ENCODE data around the gene ZSCAN30. TPM values are rescaled to one million over a fixed set of nuclear protein-coding genes. Genes with fewer than 3 reads are reported as not detected.
A peak's percentile ranks its signal among the peaks of the same experiment; 100 is the strongest.

Gene ZSCAN30
- total and polyA plus RNA-seq, 9 of the 15 experiments (the other 6 are each of a cell fraction or from before 2014, with no cell fraction given), result 4.6 to 13.6 (median 10.8) TPM

GRCh38 chr18:35240664-35241447 lies 49.2 kb downstream of the ZSCAN30 start, which contains the start of gene ZNF397 (continued):
- TF ChIP-seq MAX (CRISPR knock-in tag; IDR thresholded peaks at IDR 0.05) (peak; percentile 3; the same call in 1 of the 2 replicates), TOE1 (IDR thresholded peaks at IDR 0.05; ENCODE audit: borderline replicate concordance) (peak; percentile 57), TOE1 (CRISPR knock-in tag; IDR thresholded peaks at IDR 0.05; ENCODE audit: borderline replicate concordance, low read depth) (no peak), PHB2 (IDR thresholded peaks at IDR 0.05; ENCODE audit: low read depth) (no peak), SIX5 (IDR thresholded peaks at IDR 0.05; ENCODE audit: borderline replicate concordance in 1 of 2, insufficient read depth in 1 of 2, low read depth in 1 of 2, low read length in 2 of 2) (no peak), KLF6 (CRISPR knock-in tag; IDR thresholded peaks at IDR 0.05; ENCODE audit: borderline replicate concordance) (0 out of 2 replicates have a peak, but pooled peaks have one; percentile 31), SMARCC2 (IDR thresholded peaks at IDR 0.05; ENCODE audit: low read depth) (no peak; the same call in 1 of the 2 replicates), ZNF133 (CRISPR knock-in tag; IDR thresholded peaks at IDR 0.05) (no peak), PHF8 (IDR thresholded peaks at IDR 0.05; ENCODE audit: borderline replicate concordance, low read length) (peak; percentile 94), GABPB1 (CRISPR knock-in tag; IDR thresholded peaks at IDR 0.05) (peak; percentile 95), ZNF639 (CRISPR knock-in tag; conservative IDR thresholded peaks at IDR 0.05 in 1 of 2, IDR thresholded peaks at IDR 0.05 in 1 of 2) (peak in 1 of 2 experiments; percentile 67; a peak in 1 of 4 replicates), RBFOX2 (IDR thresholded peaks at IDR 0.05; ENCODE audit: low read depth, low read length) (peak; percentile 98), ETV5 (CRISPR knock-in tag; IDR thresholded peaks at IDR 0.05; ENCODE audit: low read depth) (peak; percentile 94), YY1 (IDR thresholded peaks at IDR 0.05; ENCODE audit: borderline replicate concordance in 1 of 3, control insufficient read depth in 1 of 3, extremely low read depth in 1 of 3, insufficient read depth in 3 of 3, insufficient read length in 1 of 3, insufficient replicate concordance in 2 of 3, low read depth in 1 of 3, low read length in 2 of 3) (peak in 2 of 3 experiments; percentile 46 to 71), ETS1 (conservative IDR thresholded peaks at IDR 0.05; ENCODE audit: control insufficient read depth, low read depth, low read length) (0 out of 2 replicates have a peak, but pooled peaks have one; percentile 27), CXXC5 (CRISPR knock-in tag; IDR thresholded peaks at IDR 0.05) (peak; percentile 96), ZFX (CRISPR knock-in tag; IDR thresholded peaks at IDR 0.05) (peak; percentile 89)

Measured in K562 (cell line).